Activated effector memory CD4-positive, alpha-beta T cell treated with Interleukin-2 at 50 U/mL for 16 hours (primary cell): ENCODE results near the gene CFAP61.
"Not testable (repeated sequence)": the region's sequence is repeated elsewhere in the genome, so short reads cannot be mapped to it uniquely, and the experiment has no call there.

Experiments
- DNase-seq: peaks from one replicate; pipeline ENCODE4 v3.0.0-alpha.2; 2020

CFAP61 gene

DNA sequence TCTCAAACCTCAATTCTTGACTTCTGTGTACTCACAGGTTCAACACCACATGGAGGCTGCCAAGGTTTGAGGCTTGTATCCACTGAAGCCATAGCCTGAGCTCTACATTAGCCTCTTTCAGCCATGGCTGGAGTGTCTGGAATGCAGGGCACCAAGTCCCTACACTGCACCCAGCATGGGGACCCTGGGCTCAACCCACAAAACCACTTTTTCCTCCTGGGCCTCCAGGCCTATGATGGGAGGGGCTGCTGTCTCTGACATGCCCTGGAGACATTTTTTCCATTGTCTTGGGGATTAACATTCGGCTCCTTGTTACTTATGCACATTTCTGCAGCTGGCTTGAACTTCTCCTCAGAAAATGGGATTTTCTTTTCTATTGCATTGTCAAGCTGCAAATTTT is 192.1 kb downstream of the CFAP61 start:
- not testable (repeated sequence) for DNase-seq

DNA sequence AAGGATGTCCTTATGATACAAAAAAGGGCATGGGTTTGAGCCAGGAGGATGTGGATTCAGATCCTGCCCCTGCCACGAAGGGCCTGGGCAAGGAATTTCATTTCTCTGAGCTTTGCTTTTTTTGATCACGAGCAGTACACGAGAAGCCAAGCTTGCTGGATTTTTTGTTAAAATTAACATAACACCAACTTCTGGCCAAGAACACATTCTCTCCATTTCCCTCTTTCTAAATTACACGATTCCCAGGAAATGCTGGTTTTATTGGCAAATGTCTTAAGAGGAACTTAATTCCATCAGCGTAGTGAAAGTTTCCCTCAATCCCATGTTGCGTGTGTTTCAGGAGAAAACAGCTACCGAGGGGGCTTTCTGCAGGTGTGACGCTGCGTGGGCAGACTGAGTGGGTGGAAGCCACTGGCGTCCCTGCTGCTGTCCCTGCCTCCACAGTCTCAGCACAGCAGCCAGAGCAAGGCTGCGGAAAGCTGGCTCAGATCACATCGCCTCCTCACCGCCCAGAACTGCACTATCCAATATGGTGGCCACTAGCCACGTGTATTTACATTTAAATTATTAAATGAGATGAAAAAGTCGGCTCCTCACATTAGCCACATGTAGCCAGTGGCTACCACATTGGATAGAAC is 194.8 kb downstream of the CFAP61 start:
- no peak for DNase-seq

- no peak for DNase-seq
Measured at GRCh38 chr20:20248620-20249200, 196.4 kb downstream of the CFAP61 start.

GRCh38 chr20:20251317-20251716 is 199.0 kb downstream of the CFAP61 start:
- no peak for DNase-seq

DNA sequence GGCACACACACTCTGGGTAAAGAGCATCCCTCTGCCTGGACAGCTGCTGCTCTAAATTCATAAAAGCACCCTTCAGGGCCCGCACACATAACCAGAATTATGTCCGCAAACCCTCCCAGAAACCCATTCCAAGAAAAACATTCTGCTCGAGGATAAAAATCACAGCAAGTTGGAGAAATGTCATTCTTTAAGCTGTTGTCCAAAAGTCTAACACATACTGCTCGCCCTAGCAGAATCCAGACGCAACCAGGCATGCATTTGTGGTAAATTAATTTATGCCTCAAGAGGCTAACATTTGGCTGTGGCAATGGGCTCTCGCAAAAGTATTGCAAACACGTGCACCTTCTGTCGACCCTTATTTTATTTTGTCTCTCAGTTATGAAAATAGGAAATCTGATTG is 199.5 kb downstream of the CFAP61 start:
- DNase-seq = no peak

DNA sequence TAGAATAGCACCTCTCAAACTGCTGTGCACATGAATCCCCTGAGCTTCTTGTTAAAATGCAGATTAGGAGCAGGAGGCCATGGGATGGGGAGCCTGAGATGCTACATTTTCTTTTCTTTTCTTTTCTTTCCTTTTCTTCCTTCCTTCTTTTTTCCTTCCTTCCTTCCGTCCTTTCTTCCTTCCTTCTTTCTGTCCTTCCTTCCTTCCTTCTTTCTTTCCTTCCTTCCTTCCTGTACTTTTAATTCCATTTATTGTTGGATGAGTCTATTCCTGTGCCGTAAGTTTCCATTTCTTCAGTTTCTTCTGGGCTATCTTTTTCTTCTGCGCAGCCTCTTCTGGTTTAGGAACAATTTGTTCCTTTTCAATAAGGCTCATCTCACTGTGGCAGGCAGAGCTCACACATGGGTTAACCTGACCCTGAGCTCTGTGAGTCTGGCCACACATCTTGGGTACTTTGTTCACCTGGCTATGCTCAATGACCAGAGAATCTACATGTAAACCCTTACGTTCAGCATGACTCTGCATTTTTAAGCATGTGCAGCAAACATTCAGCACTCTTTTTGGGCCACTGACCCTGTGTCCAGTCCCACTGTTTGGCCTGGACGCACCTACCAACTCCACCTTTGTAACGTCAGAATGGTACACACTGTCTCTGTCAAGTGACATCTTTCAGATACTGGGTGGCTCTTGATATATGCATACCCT is 200.9 kb downstream of the CFAP61 start:
- DNase-seq = no peak

GRCh38 chr20:20253744-20254330 is 201.5 kb downstream of the CFAP61 start:
- DNase-seq = no peak

- no peak for DNase-seq
Measured at GRCh38 chr20:20255099-20255498, 202.8 kb downstream of the CFAP61 start.

DNA sequence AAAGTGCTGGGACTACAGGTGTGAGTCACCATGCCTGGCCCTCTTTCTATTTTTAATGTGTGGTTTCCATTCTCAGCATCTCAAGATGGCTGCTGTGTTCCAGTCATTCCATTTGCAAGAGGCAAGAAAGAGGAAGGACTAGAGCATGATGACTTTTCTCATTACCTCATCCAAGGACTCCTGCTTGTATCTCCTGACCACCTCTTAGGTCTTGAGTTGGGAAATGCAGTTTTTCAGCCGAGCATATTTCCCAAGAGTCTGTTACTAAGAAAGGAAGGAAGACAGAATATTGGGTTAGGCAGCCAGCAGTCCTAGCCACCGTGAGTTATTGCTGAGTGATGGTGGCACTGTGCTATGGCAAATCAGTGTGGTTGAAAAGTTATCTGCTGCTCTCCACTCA is 207.2 kb downstream of the CFAP61 start:
- no peak for DNase-seq

- DNase-seq = no peak
Measured at GRCh38 chr20:20261159-20261558, 208.8 kb downstream of the CFAP61 start.

DNA sequence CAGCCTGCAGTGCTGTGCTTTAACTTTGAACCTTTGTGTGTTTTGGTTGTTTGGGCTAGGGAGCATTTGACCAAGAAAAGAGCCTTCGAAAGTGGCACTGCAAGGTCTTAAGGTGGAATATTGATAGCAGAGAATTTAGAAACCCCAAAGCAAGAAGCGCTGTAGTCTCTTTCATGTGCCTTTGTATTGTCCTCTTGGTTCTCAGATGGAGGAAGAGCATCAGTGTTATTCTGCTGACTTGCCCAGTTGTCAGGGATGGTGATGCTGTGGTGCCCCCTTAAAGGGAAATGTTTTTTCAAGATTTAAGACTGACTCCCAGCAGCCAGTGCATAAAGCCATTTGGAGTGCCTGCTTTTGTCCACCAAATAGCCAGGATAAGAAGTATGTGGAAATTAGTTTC is 212.9 kb downstream of the CFAP61 start:
- no peak for DNase-seq

DNA sequence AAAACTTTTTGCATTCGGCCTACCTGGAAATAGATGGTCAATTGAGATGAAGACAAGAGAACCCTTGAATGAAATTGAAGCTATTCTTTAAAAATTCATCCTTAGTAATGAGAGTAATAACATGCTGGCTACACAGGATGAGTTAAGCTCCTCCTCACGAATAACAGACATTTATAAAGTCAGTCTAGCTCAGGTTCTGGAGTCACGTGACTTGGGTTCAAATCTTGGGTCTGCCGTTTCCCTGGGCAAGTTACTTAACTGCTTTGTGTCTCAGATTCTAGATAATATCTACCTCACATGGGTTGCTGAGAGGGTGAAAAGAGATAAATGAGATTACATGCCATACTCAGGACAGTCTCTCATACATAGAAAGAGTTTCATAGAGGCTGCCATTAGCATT is 214.2 kb downstream of the CFAP61 start:
- no peak for DNase-seq

- DNase-seq = no peak
Measured at GRCh38 chr20:20267685-20268370, 215.5 kb downstream of the CFAP61 start.

GRCh38 chr20:20271271-20271670 is 218.9 kb downstream of the CFAP61 start:
- no peak for DNase-seq

GRCh38 chr20:20272686-20273085 is 220.4 kb downstream of the CFAP61 start:
- no peak for DNase-seq

- no peak for DNase-seq
Measured at GRCh38 chr20:20273286-20273685, 221.0 kb downstream of the CFAP61 start.

DNA sequence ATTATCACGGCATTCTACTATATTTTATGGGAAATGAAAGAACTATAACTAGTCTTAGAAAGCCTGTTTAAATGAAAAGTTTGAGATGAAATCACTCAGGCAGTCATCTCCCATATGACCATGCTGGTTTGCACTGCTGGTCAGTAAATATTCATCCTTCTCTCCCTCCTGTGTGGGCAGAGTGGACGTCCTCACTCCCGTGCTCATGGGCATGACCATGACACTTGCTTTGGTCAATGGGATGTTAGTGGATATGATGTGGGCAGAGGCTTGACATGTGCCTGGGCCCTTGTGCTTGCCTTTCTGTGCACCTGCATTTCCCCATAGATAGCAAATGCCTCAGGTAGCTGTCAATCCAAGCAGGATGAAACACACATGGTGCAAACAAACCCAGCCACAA is 222.5 kb downstream of the CFAP61 start:
- DNase-seq = no peak

- DNase-seq = no peak
Measured at GRCh38 chr20:20275636-20276035, 223.3 kb downstream of the CFAP61 start.

- no peak for DNase-seq
Measured at GRCh38 chr20:20276811-20277530, 224.6 kb downstream of the CFAP61 start.

DNA sequence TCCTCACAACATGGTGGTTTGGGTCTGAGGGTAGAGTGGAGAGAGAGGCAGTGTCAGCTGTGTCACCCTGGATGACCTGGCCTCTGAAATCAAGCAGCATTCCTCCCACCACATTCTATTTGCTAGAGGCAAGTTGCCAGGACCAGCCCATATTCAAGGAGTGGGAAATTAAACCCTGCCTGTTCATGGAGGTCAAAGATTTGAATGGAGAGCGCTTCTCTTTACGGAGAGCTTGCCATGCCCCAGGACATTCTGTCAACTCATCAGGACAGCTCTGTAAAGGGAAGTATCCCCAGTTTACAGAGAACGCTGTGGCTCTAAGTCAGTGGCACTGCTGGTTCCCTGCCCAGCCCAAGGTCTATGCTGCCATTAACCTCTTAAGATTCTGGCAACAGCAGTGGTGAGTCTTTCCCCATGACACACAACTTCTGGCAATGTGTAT is 225.6 kb downstream of the CFAP61 start:
- DNase-seq = no peak

DNA sequence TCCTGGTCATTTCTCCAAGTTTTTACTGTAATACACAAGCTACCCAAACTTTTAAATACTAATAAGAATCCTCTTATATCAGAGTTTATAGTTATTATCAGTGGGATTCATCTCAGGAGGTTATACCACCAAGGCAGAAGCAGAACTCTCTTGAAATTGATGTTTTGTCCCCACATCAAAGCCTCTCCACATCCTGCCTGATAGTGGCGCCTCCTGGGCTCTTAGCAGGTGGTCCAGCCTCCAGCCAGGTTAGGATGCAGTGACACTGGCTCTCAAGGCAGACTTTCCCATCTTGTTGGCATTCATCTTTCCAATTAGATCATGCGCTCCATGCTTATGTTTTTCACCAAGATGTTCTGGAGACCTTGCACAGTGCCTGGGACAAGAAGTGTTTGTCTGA is 233.7 kb downstream of the CFAP61 start:
- DNase-seq = no peak

DNA sequence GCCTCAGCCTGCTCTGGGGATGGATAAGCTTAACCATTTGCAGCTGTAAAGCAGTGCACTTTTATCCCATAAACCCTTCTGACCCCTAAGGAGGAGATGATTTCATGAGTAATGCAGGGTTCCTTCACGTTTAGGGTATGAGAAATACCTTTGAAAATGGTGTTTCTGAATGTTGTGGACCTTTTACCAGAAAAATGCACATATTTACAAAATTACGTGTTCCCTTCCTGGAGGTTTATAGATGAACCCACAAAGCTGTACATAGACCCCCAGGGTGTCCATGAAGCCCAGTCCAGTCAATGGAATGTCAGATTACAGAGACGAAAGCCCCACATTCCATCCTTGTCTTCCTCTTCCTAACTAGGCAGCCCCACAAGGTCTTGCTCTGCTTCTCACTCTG is 237.0 kb downstream of the CFAP61 start:
- no peak for DNase-seq

DNA sequence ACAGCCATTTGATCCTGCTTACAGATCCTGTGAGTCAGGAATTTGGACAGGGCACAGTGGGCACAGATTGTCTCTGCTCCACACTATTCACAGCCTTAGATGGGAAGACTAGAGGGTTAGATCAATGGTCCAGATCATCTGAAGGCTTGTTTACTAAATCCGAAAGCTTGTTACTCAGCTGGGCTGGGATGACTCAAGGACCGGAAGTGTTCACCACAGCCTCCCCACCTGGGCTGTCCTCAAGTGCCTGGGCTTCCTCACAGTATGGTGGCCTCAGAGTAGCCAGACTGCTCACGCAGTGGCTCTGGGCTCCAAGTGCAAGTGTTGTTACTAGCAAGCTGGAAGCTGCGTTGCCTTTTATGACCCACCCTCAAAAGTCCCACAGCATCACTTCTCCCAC is 240.1 kb downstream of the CFAP61 start:
- no peak for DNase-seq
